Measurements from ENCODE around the gene SYCE3.

SYCE3 gene

DNA sequence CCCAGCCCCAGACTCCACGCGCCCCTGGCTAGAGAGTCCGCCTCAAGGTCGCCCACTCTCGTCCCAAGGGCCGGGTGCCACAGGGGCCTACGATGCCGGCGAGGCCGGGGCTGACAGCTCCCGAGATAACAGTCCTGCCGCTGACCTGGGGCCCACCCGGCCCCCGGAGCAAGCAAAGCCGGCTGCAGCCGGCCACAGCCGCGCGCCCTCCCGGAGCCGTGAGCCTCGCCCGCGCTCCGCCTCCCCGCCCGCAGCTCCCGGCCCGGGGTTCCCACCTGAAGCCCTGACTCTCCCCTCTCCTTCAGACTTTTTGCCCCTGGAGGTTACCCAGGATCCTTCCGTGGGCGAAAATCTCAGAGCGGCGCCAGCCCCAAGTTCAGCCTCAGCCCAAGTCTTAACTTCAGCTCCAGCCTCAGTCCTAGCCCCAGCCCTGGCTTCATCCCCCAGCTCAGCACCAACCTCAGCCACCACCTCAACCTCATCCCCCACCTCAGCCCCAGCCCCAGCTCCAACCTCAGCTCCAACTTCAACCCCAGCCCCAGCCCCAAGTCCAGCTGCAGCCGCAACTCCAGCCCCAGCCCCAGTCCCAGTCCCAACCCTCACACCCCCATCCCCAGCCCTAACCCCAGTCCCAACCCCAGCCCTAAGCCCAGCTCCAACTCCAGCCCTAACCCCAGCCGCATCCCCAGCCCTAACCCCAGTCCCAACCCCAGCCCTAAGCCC is 15.3 kb downstream of the SYCE3 start:
- no peak for DNase-seq

DNA sequence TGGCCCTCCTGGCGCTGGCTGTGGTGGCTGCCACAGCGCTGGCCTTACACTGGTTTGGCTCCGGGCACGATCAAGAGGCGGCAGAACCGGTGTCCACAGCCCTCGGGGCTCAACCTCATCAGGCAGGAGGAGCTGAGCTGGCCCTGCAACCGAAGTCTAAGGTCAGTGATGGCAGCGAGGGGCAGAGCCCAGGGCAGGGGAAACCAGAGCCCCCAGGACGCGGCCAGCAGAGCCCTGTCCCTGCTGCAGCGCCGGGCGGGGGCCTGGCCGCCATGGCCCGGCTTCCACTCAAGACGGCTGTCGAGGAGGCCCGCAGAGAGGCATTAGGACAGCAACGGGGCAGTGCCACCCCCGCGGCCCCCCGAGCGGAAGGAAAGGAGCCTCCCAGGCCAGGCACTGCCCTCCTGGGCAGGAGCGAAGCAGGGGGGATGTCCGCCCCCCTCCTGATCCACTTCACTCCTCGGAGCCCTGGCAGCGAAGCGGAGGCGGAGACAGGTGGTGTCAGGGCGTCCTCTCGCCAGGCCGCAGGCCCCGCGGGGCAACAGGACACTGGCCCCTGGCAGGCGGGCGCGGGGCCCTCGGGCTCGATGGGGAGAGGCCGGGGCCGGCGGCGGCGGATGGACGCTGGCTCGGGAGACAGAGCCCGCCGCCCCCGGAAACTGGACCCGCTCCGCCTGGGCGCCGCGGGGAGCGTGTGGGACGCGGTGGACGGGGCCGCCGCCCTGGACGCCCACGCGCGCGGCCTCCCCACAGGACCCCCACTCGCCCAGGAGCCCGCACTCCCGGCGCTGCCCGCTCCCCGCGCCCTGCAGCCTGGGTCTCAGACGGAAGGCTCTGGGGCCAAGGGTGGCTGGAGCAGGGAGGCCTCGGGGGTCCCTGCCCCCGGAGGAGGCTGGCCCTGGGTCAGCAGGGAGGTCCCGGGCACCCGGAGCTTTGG is 16.1 kb downstream of the SYCE3 start:
- no peak for DNase-seq

DNA sequence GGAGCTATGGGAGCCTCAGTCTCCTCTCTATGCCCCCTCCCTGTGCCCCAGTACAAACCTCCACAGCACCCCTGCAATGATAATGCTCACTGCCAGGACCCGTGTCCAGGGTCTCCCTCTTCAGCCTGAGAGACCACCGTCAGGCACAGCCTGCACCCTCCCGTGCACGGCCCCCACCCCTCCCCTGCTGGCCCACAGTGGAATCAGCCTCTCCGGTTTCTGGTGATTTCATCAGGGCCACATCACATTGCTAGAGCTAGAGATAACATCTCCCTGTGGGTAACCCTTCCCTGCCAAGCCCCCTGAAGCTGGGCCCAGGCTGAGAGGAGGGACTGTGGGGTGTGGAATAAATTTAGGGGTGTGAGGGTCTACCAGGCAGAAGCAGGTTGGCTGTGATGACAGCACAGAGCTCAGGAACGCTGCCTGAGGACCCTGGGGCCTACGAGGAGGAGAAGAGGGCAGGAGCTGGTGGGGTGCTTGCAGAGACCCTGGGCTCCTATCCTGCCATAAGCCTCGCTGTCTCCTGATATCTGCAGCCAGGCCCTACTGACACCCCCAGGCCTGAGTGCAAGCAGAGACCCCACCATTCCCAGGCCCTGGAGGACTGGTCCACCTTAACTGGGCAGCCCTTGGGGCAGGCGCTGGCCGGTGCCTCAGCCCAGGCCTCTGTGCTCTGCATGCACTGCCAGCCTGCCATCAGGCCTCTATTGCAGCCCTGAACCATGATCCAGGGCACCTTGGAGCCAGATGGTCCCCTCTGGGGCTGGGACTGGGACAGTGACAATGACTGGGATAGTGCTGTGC is 17.0 kb downstream of the SYCE3 start, which contains the start of gene KLHDC7B:
Gene KLHDC7B, plus strand, starts transcription at position 378 of the 804 bp plus-strand sequence. Its CDS starts 345 bp downstream, at position 723.
- no peak for DNase-seq

DNA sequence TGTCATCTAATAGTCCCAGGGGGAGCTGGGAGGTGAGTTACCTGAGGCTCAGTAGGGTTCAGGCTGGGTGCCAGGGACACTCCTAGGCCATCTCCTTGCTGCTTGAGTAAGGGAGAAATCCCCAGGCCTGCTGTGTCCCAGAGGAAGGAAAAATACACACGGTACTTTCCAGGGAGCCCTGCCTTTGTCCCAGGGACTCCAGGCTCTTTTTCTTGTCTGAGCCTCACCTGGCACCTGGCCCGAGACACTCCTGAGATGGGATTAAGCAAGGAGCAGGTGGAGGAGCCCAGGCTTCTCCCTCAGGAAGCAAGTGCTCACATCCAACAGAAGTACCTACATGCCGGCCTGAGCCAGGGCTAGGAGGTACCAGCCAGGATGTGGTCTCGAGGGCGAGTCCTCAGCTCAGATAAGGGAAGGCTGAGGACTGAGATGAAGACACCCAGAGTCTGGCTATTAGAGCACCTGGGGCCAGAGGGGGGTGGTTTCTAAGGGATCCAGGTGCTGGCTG is 17.9 kb downstream of the SYCE3 start:
- no peak for DNase-seq

DNA sequence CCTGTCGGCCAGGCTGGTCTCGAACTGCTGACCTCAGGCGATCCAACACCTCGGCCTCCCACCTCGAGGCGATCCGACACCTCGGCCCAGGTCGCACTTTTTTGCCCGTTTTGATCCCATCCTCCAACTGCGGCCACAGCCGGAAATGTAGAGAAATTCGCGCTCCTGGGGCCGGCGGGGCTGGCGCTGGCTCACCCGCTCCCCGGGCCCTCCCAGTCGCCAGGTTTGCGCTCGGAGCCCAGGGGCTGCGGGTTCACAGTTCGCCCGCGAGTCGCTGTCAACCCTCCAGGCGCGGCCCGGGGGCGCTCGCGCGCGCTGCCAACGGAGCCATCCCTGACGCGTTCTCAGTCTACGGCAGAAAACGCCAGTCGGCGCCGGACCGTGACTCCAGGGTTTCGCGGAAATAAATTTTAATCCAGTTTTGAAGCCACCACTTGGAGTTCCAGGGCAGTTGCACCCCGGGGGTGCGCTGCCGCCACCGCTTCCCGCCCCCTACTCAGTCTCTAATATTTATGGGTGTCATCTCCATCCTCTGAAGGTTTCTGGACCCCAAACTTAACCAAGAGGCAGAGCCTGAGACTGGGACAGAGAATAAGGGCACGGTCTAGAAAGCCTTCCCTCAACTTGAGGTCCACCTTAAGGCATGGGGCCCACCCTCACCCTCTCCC is 18.5 kb downstream of the SYCE3 start:
- peak; percentile 88 for DNase-seq

DNA sequence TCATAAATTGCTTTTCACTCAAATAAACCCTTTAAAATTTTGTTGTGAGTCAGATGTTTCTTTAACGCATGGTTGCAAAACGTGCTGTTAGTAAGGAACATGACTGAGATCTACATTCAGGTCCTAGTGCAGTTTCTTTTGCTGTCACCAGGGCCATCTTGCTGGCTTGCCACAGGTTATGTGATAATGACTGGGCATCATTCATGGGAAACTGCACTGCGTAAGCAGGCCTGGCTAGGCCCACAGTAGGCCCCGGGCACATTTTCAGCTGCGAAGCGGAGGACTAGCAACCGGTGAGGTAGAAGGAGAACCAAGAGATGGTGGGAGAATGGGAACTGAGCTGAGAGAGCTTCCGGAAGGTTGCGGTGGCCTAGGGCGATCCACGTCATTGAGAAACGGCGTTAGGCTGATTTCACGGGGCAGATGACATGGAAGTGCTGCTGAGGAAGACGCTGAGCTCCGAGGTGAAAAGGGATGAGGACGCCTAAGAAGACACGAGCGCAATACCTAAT is 20.2 kb downstream of the SYCE3 start:
- DNase-seq: peak; percentile 69

DNA sequence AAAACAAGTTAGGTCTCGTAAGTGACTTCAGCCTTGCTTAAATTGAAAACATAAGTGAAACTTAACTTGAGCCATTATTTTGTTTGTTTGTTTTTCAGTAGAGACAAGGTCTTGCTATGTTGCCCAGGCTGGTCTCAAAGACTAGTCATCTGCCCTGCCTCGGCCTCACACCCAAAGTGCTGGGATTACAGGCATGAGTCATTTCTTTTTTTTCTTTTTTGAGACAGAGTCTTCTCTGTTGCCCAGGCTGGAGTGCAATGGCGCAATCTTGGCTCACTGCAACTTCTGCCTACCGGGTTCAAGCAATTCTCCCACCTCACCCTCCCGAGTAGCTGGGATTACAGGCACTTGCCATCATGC is 21.1 kb downstream of the SYCE3 start:
- peak; percentile 79 for DNase-seq

DNA sequence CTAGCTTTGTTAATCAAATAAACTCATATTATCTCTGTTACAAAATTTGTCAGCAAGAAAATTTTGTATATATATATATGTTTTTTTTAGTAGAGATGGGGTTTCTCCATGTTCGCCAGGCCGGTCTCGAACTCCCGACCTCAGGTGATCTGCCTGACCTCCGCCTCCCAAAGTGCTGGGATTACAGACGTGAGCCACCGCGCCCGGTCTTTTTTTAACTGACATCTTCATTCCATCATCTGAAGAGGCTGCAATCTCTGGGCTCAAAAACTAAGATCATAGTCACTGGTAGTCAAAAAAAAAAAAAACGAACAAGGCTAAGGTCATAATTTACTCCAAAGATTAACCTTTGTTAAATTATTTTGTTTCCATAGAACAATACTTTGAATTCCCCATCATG is 22.3 kb downstream of the SYCE3 start:
- no peak for DNase-seq

DNA sequence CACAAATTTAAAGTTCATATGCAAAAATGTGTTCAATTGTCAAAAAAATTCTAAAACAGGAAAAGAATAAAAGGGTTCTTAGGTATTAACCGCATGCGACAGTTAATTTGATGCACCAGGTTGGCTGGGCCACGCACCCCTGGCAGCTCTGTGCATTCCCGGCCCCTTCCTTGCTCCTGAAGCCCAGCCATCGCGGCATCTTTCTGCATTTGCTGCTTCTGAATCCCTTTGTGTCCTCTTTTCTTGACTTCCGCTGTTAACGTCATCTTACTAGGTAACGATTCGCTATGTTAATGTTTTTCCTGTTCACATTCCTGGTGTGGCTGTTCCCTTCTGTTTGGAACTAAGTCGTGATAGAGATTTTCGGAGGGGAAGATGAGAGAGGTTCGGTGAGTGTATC is 25.0 kb downstream of the SYCE3 start:
- no peak for DNase-seq

DNA sequence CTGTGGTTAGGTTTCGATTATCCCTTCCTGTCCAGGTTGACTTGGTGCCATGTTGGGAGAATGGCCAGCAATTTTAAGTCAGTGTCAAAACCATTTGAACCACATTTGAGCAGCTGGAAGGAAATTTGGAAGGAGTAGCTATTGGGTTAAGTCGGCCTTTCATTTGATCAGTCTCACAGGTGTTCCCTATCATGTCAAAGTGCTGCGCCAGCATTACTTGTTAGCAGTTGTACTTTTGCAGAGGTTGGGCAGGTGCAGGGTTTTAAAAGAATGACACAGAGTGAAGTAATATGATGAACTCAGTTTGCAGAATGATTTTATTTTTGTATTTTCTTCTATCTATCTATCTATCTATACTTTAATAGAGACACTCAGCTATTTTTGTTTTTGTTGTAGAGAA is 26.5 kb downstream of the SYCE3 start:
- DNase-seq: no peak

DNA sequence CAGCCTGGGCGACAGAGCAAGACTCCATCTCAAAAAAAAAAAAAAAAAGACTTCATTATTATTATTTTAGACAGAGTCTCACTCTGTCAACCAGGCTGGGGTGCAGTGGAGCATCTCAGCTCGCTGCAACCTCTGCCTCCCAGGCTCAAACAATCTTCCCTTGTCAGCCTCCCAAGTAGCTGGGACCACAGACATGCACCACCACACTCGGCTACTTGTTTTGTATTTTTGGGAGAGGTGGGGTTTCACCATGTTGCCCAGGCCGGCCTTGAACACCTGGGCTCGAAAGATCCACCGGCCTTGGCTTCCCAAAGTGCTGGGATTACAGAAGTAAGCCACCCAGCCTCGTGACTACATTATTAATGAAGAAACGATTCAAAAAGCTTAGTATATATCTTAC is 27.6 kb downstream of the SYCE3 start:
- DNase-seq: no peak

DNA sequence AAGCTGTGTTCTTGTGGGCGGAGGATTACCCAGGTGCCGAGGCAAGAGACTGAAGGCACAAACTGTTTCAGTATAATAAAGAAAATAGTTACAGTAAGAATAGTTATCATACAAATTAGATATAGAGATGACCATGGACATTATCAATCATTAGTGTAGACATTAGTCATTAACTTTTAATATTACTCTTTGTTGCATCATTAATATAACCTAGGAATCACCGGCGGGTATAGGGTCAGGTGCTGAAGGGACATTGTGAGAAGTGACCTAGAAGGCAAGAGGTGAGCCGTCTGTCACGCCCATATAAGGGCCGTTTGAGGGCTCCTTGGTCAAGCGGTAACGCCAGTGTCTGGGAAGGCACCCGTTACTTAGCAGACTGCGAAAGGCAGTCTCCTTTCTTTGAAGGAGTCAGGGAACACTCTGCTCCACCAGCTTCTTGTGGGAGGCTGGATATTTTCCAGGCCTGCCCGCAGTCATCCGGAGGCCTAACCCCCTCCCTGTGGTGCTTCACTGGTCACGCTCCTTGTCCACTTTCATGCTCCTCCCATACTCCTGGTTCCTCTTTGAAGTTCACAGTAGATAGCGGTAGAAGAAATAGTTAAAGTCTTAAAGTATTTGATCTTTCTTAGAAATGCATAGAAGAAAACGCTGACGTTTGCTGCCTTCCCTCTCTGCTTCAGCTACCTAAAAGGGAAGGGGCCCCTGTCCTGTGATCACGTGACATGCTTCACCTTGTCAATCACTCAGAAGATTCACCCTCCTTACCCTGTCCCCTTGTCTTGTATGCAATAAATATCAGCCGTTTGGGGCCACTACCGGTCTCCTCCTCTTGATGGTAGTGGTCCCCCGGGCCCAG is 28.6 kb downstream of the SYCE3 start:
- DNase-seq: peak; percentile 60

DNA sequence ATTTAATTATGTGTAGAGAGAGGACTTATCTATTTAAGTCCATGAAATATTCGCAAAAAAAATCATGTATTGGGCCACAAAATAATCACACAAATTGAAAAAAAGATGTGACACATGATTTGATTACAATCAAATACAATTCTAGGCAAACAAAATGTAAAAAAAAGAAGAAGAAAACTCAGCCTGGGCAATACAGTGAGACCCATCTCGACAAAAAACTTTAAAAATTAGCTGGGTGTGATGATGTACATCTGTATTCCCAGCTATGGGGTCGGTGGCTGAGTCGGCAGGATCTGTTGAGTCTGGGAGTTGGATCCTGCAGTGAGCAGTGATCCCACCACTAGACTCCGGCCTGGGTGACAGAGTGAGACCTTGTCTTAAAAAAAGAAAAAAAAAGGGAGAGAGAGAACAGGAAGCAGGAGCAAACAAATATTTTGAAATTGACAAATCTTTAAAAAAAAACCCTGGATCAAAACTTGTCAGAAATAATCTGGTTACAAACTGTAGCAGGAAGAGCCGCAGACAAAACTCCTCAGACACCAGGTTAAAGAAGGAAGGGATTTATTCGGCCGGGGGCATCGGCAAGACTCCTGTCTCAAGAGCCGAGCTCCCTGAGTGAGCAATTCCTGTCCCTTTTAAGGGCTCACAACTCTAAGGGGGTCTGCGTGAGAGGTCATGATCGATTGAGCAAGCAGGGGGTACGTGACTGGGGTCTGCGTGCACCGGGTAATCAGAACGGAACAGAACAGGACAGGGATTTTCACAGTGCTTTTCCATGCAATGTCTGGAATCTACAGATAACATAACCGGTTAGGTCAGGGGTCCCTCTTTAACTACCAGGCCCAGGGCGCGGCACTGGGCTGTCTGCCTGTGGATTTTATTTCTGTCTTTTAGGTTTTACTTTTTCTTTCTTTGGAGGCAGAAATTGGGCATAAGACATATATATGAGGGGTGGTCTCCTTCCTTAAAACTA is 29.6 kb downstream of the SYCE3 start:
- no peak for DNase-seq

DNA sequence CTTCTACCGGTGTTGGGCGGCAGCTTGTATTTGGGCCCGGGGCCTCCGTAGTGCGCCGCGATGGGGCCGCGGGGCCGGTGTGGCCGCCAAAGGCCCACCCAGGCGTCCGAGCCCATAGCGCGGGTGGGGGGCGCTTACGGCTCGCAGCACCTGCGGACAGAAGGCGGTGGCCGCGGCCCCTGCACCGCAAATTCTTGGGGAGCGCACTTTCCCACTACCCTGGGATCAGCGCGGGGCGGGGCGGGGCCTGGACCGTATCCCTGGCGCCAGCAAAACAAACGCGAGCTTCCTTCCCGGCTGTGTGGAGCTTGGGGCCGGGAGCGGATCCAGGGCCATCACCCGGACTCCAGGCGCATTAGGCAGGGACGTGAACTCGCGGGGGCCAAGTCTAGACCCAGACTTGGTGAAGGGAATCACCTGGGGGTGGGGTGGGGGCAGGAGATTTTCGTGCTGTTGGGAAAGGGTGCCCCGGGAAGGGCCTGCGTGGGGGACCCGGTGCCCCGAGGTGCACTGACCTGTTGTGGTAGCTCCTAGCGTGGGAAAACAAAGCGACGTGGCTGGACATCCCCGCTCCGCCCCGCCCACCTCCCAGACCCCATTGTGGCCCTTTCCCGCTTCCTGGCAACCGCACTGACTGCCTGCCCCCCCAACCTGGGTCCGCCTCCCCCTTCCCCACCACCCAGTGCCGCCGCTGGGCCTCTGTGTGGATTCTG is 30.6 kb downstream of the SYCE3 start:
- DNase-seq: peak; percentile 58

DNA sequence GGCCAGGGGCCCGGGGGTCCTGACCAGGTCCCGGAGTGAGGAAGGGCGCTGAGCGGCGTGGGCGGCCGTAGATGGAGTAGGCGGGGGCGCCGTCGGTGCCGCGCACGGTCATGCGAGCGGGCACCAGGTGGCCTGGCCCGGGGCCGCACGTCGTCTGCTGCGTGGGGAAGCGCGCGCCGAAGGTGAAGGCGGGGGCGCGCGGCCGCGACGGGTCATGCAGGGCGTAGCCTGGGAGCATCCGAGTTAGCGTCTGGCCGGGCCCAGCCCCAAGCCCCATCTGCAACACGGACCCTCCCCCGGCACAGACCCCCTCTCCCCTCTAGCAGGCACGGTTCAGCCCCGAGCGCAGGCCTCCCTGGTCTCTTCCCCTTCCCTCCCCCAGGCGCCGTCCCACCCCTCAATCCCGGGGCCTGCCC is 31.2 kb downstream of the SYCE3 start:
- peak; percentile 84 for DNase-seq

DNA sequence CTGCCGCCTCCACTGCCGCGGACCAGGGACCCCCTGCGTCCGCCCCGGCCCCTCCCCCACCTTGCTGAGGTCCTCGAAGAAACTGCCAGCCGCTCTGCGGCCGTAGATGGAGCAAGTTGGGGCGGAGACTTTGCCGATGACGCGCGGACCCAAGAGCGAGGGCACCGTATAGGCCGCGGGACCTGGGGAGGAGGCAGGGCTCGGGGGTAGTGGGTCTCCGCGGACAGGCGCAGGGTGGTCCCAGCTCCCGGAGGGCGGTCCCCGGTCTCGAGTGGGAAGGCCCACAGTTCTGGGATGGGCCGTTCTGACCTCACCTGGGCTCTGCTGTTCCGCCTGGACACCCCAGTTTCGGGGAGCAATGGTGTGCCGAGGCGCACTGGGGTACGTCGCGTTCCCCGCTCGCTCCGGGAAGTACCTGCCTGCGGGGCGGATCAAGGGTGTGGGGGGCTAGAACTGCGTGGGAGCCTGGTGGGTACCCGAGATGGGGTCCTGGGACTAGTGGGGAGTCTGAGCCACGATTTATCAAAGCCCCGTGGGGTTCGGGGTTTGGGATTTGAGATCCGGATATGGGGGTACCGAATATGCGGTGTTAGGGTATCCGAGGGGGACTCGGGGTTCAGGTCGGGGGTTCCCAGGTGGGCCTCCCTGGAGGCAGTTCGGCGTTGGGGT is 31.7 kb downstream of the SYCE3 start:
- peak; percentile 91 for DNase-seq

DNA sequence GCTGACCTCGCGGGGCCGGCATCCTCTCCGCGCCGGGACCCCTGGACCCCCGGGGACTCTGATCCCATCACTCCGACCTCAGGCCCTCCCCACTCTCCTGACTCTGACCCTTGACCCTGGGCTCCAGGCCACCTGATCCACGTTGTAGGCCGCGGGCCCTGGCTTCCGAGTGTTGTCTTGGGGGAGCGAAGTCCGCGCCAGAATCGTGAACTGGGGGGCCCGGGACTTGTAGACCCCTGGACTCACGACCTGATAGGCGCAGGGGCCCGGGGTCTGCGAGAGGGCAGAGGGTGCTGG is 32.2 kb downstream of the SYCE3 start:
- no peak for DNase-seq

DNA sequence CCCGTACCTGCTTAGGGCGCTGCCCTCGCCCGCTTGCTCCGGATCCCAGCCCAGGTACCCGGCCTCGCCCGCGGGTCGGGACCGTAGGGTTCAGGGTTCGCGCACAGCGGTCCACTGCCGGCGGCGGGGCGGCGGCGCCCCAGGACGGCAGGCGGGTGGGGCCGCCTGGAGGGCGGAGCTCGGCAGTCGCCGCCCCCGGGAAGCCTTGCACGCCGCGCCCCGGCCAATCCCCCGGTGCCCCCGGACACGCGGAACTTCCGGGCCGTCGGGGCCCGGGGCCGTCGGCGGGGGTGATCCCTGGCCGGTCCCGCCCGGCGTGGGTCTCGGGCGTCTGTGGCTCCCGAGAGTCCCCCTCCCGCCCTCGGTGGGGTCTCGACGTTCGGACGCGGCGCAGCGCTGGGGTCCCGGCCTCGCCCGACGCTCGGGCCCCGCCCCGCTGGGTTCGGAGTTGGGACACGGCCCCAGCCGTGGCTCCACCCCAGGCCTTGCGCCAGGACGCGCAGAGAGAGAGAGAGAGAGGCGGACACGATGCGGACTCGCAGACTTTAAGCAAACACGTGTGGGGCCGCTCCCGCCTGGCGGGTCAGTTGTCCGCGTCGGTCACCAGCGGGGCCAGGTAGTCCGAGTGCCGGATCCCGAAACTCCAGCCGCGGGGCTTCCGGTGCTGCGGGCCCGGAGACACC is 32.7 kb downstream of the SYCE3 start, which contains the start of gene TYMP:
Gene TYMP, minus strand, starts transcription at position 116 of the 683 bp plus-strand sequence. CDS start 303 bp downstream, outside the sequence.
- DNase-seq: peak; percentile 81
